IgD-negative memory B cell (primary cell): ENCODE measurements around the gene ZBTB12. TPM values are rescaled to one million over a fixed set of nuclear protein-coding genes. Genes with fewer than 3 reads are reported as not detected.
"Not testable (repeated sequence)": the region's sequence is repeated elsewhere in the genome, so short reads cannot be mapped to it uniquely, and the experiment has no call there.

Experiments
- H3K27ac Mint-ChIP-seq, 3 donors: one replicate each; pipeline ENCODE4 v1.8.0; 2020 to 2022; ENCODE audit warnings: mild to moderate bottlenecking in 3 of 3, mixed read lengths in 3 of 3, moderate library complexity in 1 of 3
- H3K27me3 Mint-ChIP-seq: one replicate; pipeline ENCODE4 v1.8.0; 2021; ENCODE audit warnings: mixed read lengths
- H3K36me3 Mint-ChIP-seq: one replicate; pipeline ENCODE4 v1.8.0; 2020; ENCODE audit warnings: mild to moderate bottlenecking, mixed read lengths
- H3K4me1 Mint-ChIP-seq, 3 donors: one replicate each; pipeline ENCODE4 v1.8.0; 2020 to 2022; ENCODE audit warnings: mixed read lengths in 3 of 3, mild to moderate bottlenecking in 1 of 3
- H3K4me3 Mint-ChIP-seq, 4 donors: one replicate each; pipeline ENCODE4 v1.8.0; 2020 to 2022; ENCODE audit warnings: mild to moderate bottlenecking in 4 of 4, mixed read lengths in 4 of 4, moderate library complexity in 3 of 4
- H3K9me3 Mint-ChIP-seq, 3 donors: one replicate each; pipeline ENCODE4 v1.8.0; 2020 to 2021; ENCODE audit warnings: mixed read lengths in 3 of 3, mild to moderate bottlenecking in 1 of 3
- polyA plus RNA-seq: library from polyadenylated mRNA; unstranded; fragments of 300-500 nt; fragmentation: Illumina TruSeq; gene quantifications from one replicate; pipeline ENCODE4 v1.2.3, GENCODE V29; 2021

Gene ZBTB12
- polyA plus RNA-seq, 1 donor from 2014 or later = not detected

GRCh38 chr6:31932137-31932536 is 30.3 kb upstream of the ZBTB12 start:
- H3K4me3 Mint-ChIP-seq, H3K36me3 Mint-ChIP-seq, H3K27ac Mint-ChIP-seq, H3K4me1 Mint-ChIP-seq, H3K9me3 Mint-ChIP-seq, H3K27me3 Mint-ChIP-seq: not testable (repeated sequence)

GRCh38 chr6:31930962-31931361 is 29.1 kb upstream of the ZBTB12 start:
- Mint-ChIP-seq H3K4me3 (no peak overlapping the region), H3K9me3 (peaks cover 0 to 1% (median 0%) of the 10 kb centered on the region in 3 donors), H3K4me1 (no peaks in the 10 kb centered on the region), H3K36me3 (no peaks in the 10 kb centered on the region), H3K27me3 (peaks cover 6% of the 10 kb centered on the region), H3K27ac (no peak overlapping the region)

GRCh38 chr6:31928672-31928939 is 26.7 kb upstream of the ZBTB12 start:
- H3K4me1 Mint-ChIP-seq = no peaks in the 10 kb centered on the region
- peaks cover 0 to 1% (median 0%) of the 10 kb centered on the region in 3 donors for H3K9me3 Mint-ChIP-seq
- no peak overlapping the region for H3K27ac Mint-ChIP-seq
- H3K4me3 Mint-ChIP-seq = no peak overlapping the region
- peaks cover 2% of the 10 kb centered on the region for H3K27me3 Mint-ChIP-seq
- H3K36me3 Mint-ChIP-seq = no peaks in the 10 kb centered on the region

GRCh38 chr6:31927863-31928671 is 26.2 kb upstream of the ZBTB12 start:
- H3K4me1 Mint-ChIP-seq = peaks cover 0 to under 1% (median 0%) of the 10 kb centered on the region in 3 donors
- peaks cover 2% of the 10 kb centered on the region for H3K27me3 Mint-ChIP-seq
- no peak overlapping the region for H3K4me3 Mint-ChIP-seq
- H3K27ac Mint-ChIP-seq = no peak overlapping the region
- no peaks in the 10 kb centered on the region for H3K36me3 Mint-ChIP-seq
- peaks cover 0 to 1% (median 0%) of the 10 kb centered on the region in 3 donors for H3K9me3 Mint-ChIP-seq

- Mint-ChIP-seq H3K9me3 (peaks cover 0 to 1% (median 0%) of the 10 kb centered on the region in 3 donors), H3K27ac (no peak within 1 kb of the TSS), H3K27me3 (peaks cover 2% of the 10 kb centered on the region), H3K36me3 (no peaks in the 10 kb centered on the region), H3K4me1 (peaks cover 0 to 3% (median 0%) of the 10 kb centered on the region in 3 donors), H3K4me3 (no peak within 1 kb of the TSS)
Observed at GRCh38 chr6:31927242-31927862, 25.5 kb upstream of the ZBTB12 start, which contains the start of gene C2. Gene C2 (plus strand): TSS chr6:31927717. CDS start chr6:31927753, 36 bp downstream.

- Mint-ChIP-seq H3K4me1 (peaks cover 0 to 3% (median 0%) of the 10 kb centered on the region in 3 donors), H3K36me3 (no peaks in the 10 kb centered on the region), H3K9me3 (peaks cover 0 to 1% (median 0%) of the 10 kb centered on the region in 3 donors), H3K4me3 (no peak overlapping the region), H3K27me3 (no peaks in the 10 kb centered on the region), H3K27ac (no peak overlapping the region)
Observed at GRCh38 chr6:31922942-31923341, 21.1 kb upstream of the ZBTB12 start.

- Mint-ChIP-seq H3K4me1 (peaks cover 0 to 5% (median 0%) of the 10 kb centered on the region in 3 donors), H3K27me3 (no peaks in the 10 kb centered on the region), H3K36me3 (no peaks in the 10 kb centered on the region), H3K4me3 (no peak overlapping the region), H3K27ac (peak overlapping the region in 1 of 3 donors; percentile 74), H3K9me3 (no peaks in the 10 kb centered on the region)
Observed at GRCh38 chr6:31920811-31921210, 18.9 kb upstream of the ZBTB12 start.

- H3K4me3 Mint-ChIP-seq = no peak overlapping the region
- peaks cover 4% of the 10 kb centered on the region for H3K27me3 Mint-ChIP-seq
- H3K4me1 Mint-ChIP-seq = peaks cover 0 to 5% (median 0%) of the 10 kb centered on the region in 3 donors
- no peaks in the 10 kb centered on the region for H3K9me3 Mint-ChIP-seq
- peaks cover 3% of the 10 kb centered on the region for H3K36me3 Mint-ChIP-seq
- no peak overlapping the region for H3K27ac Mint-ChIP-seq
Observed at GRCh38 chr6:31919624-31920303, 17.9 kb upstream of the ZBTB12 start.

- Mint-ChIP-seq H3K4me3 (no peak overlapping the region), H3K27ac (no peak overlapping the region), H3K4me1 (peaks cover 0 to 5% (median 0%) of the 10 kb centered on the region in 3 donors)
Observed at GRCh38 chr6:31918069-31918720, 16.3 kb upstream of the ZBTB12 start.

GRCh38 chr6:31915756-31916155 is 13.9 kb upstream of the ZBTB12 start:
- Mint-ChIP-seq H3K4me1 (peaks cover 0 to 3% (median 0%) of the 10 kb centered on the region in 3 donors), H3K27ac (no peak overlapping the region), H3K9me3 (no peaks in the 10 kb centered on the region), H3K4me3 (no peak overlapping the region), H3K27me3 (peaks cover 17% of the 10 kb centered on the region), H3K36me3 (peaks cover 3% of the 10 kb centered on the region)

More at GRCh38 chr6:31918069-31918720, 16.3 kb upstream of the ZBTB12 start:
- peaks cover 3% of the 10 kb centered on the region for H3K36me3 Mint-ChIP-seq
- no peaks in the 10 kb centered on the region for H3K9me3 Mint-ChIP-seq
- H3K27me3 Mint-ChIP-seq = peaks cover 5% of the 10 kb centered on the region

- Mint-ChIP-seq H3K27ac (peak overlapping the region in 1 of 3 donors; percentile 24), H3K36me3 (peaks cover 3% of the 10 kb centered on the region), H3K4me3 (no peak overlapping the region), H3K27me3 (peaks cover 18% of the 10 kb centered on the region), H3K9me3 (no peaks in the 10 kb centered on the region), H3K4me1 (peaks cover 0 to 3% (median under 1%) of the 10 kb centered on the region in 3 donors)
Observed at GRCh38 chr6:31915351-31915750, 13.5 kb upstream of the ZBTB12 start.

- H3K27me3 Mint-ChIP-seq = peaks cover 21% of the 10 kb centered on the region
- peak overlapping the region in 1 of 4 donors; percentile 22 for H3K4me3 Mint-ChIP-seq
- peaks cover 4 to 8% (median 8%) of the 10 kb centered on the region in 3 donors for H3K4me1 Mint-ChIP-seq
- no peaks in the 10 kb centered on the region for H3K9me3 Mint-ChIP-seq
- H3K36me3 Mint-ChIP-seq = peaks cover 3% of the 10 kb centered on the region
- H3K27ac Mint-ChIP-seq = no peak overlapping the region
Observed at GRCh38 chr6:31911826-31912585, 10.1 kb upstream of the ZBTB12 start.

- H3K4me3 Mint-ChIP-seq = peak overlapping the region in 1 of 4 donors; percentile 32
- H3K27me3 Mint-ChIP-seq = peaks cover 20% of the 10 kb centered on the region
- not testable (repeated sequence) for H3K4me1 Mint-ChIP-seq, H3K9me3 Mint-ChIP-seq, H3K36me3 Mint-ChIP-seq
- H3K27ac Mint-ChIP-seq = peak overlapping the region in 1 of 3 donors; percentile 42
Observed at GRCh38 chr6:31909298-31909697, 7.4 kb upstream of the ZBTB12 start.

GRCh38 chr6:31908791-31909190 is 6.9 kb upstream of the ZBTB12 start:
- Mint-ChIP-seq H3K4me1 (peaks cover 4 to 8% (median 6%) of the 10 kb centered on the region in 3 donors), H3K27ac (no peak overlapping the region), H3K36me3 (no peaks in the 10 kb centered on the region), H3K9me3 (no peaks in the 10 kb centered on the region), H3K27me3 (peaks cover 20% of the 10 kb centered on the region), H3K4me3 (peak overlapping the region in 2 of 4 donors; percentile 47 to 83)
